Pancreas (tissue), 10 donors: Measurements from ENCODE around the gene ATP1A4. TPM values are rescaled to one million over a fixed set of nuclear protein-coding genes. Genes with fewer than 3 reads are reported as not detected.
A peak's percentile ranks its signal among the peaks of the same experiment; 100 is the strongest.
"Not testable (repeated sequence)": the region's sequence is repeated elsewhere in the genome, so short reads cannot be mapped to it uniquely, and the experiment has no call there.

ENCODE experiments used
- ATAC-seq, 4 donors: fragments of 200-7000 bp; cut with Tn5 transposase; one replicate each; pipeline versions ENCODE4 v1.8.0 to v1.9.1; 2020; ENCODE audit warnings: mild to moderate bottlenecking in 4 of 4, moderate library complexity in 4 of 4
- DNase-seq, 6 donors: peaks; one replicate each; pipeline ENCODE4 v3.0.0-alpha.2; 2020
- FAIRE-seq: peaks from 2 replicates; lab custom pipeline; 2012; peaks lifted over from hg19 to GRCh38; lab: Jason Lieb, UNC
- H3K27ac ChIP-seq, 4 donors: fragments of 200-600 bp; sonication (generic); 1 replicate in 3 of 4; 2 replicates in 1 of 4; pipeline versions ENCODE4 v1.5.0 to v1.8.0; 2020
- H3K27me3 ChIP-seq, 4 donors: fragments of 200-600 bp; one replicate each; pipeline ENCODE4 v1.8.0; 2021
- H3K36me3 ChIP-seq, 3 donors: fragments of 200-600 bp; sonication (generic) in 1 of 3; one replicate each; pipeline versions ENCODE4 v1.5.0 to v1.8.0; 2020 to 2021
- H3K4me1 ChIP-seq, 3 donors: fragments of 200-600 bp; one replicate each; pipeline ENCODE4 v1.8.0; 2021
- H3K4me3 ChIP-seq, 4 donors: fragments of 200-600 bp; sonication (generic) in 2 of 4; one replicate each; pipeline versions ENCODE4 v1.5.0 to v1.8.0; 2020 to 2021
- H3K9me3 ChIP-seq, 4 donors: fragments of 200-600 bp; one replicate each; pipeline ENCODE4 v1.8.0; 2021
- CTCF ChIP-seq, 4 donors: fragments of 200-600 bp; sonication (generic) in 3 of 4; IDR thresholded peaks; one replicate each; pipeline versions ENCODE4 v1.5.0 to v1.8.0; 2021; ENCODE audit warnings: antibody characterized with exemption in 4 of 4
- whole genome bisulfite sequencing, 2 donors: extraction: QIAGEN DNeasy Blood & Tissue Kit; methylation state at CpG; one replicate each; pipeline ENCODE4 v1.1.7; 2013; 5-methylcytosine and 5-hydroxymethylcytosine counted together
- intact Hi-C, 3 donors: fragments of 100-400 bp; cut with DNase I; formaldehyde crosslinking; loops; one replicate each; pipeline versions ENCODE4 v1.11.1 to v1.14.2; 2022
- polyA plus RNA-seq, 2 donors: library from polyadenylated mRNA; stranded (reverse); fragments of 200-250 nt; gene quantifications; one replicate each; pipeline ENCODE4 v1.2.3, GENCODE V29; 2013
- total RNA-seq, 6 donors: library from RNA; stranded (reverse); fragmentation: NEBNext Ultra II Directional in 4 of 6; extraction: Animal tissue kit (Norgen Biotek cat#: 25700) in 4 of 6; gene quantifications; one replicate each; pipeline versions ENCODE4 v1.2.1 to v1.2.4, GENCODE V29; 2021 to 2023
- donor health status: healthy with polysubstance abuse.
- donor health status: DM: no; HTN: no; CAD: no; lungs with moderate emphysema.
- donor health status: DM: no; HTN: no; CAD: no.
- donor health status: control.
- donor health status: control.
- donor health status: Bipolar disorder and iron deficiency.
- donor health status: DM: yes; HTN: yes; CAD: no.
- donor health status: DM: no; HTN: no; CAD: no.
- donor health status: DM: no; HTN: no; CAD: no.
- donor health status: DM: yes; HTN: yes; CAD: no.

ATP1A4 gene
- total and polyA plus RNA-seq, 8 donors = not detected

- no peak for TF ChIP-seq CTCF (IDR thresholded peaks at IDR 0.05)
- DNase-seq = no peak
- WGBS, 2 donors = 69 to 74% methylated on average over 1 of the region's 1 CpG
- H3K4me3 ChIP-seq = no peak overlapping the region
- H3K27me3 ChIP-seq = no peaks in the 10 kb centered on the region
- no peak for FAIRE-seq
- H3K36me3 ChIP-seq = no peaks in the 10 kb centered on the region
- no peaks in the 10 kb centered on the region for H3K4me1 ChIP-seq
- ATAC-seq = no peak
- intact Hi-C loops = no loop called here
- H3K27ac ChIP-seq = no peak overlapping the region
- H3K9me3 ChIP-seq = no peaks in the 10 kb centered on the region
These were observed 30.0 kb upstream of the ATP1A4 start for GRCh38 chr1:160121388-160121787.

GRCh38 chr1:160122978-160123495 lies 28.4 kb upstream of the ATP1A4 start:
- Histone ChIP-seq H3K27me3 (no peaks in the 10 kb centered on the region), H3K4me1 (no peaks in the 10 kb centered on the region), H3K4me3 (no peak overlapping the region), H3K27ac (no peak overlapping the region), H3K36me3 (no peaks in the 10 kb centered on the region), H3K9me3 (no peaks in the 10 kb centered on the region)
- no peak for TF ChIP-seq CTCF (IDR thresholded peaks at IDR 0.05)
- 82 to 85% methylated on average over 16 of the region's 16 CpGs for WGBS, 2 donors
- FAIRE-seq = no peak
- no peak for ATAC-seq
- intact Hi-C loops = no loop called here
- DNase-seq = no peak

- ATAC-seq = no peak
- intact Hi-C loops = no loop called here
These were observed 27.7 kb upstream of the ATP1A4 start for GRCh38 chr1:160123726-160124125.

GRCh38 chr1:160124705-160125478 lies 26.5 kb upstream of the ATP1A4 start:
- FAIRE-seq (no peak), ATAC-seq (peak; percentile 60 to 88 (median 73)), DNase-seq (peak in 1 of 6 donors; percentile 6)
- no peak for TF ChIP-seq CTCF (IDR thresholded peaks at IDR 0.05)
- Histone ChIP-seq H3K9me3 (no peaks in the 10 kb centered on the region), H3K36me3 (no peaks in the 10 kb centered on the region), H3K27me3 (no peaks in the 10 kb centered on the region), H3K4me1 (no peaks in the 10 kb centered on the region), H3K27ac (no peak overlapping the region), H3K4me3 (no peak overlapping the region)
- 58 to 64% methylated on average over 8 of the region's 8 CpGs for WGBS, 2 donors
- intact Hi-C loops = no loop called here

More at GRCh38 chr1:160123726-160124125, 27.7 kb upstream of the ATP1A4 start:
- H3K27ac ChIP-seq = no peak overlapping the region
- FAIRE-seq (no peak), DNase-seq (no peak)
- TF ChIP-seq CTCF (IDR thresholded peaks at IDR 0.05) = no peak
- no peaks in the 10 kb centered on the region for H3K4me1 ChIP-seq
- no peak overlapping the region for H3K4me3 ChIP-seq
- H3K27me3 ChIP-seq = no peaks in the 10 kb centered on the region
- no peaks in the 10 kb centered on the region for H3K9me3 ChIP-seq
- no peaks in the 10 kb centered on the region for H3K36me3 ChIP-seq

GRCh38 chr1:160125746-160126145 lies 25.7 kb upstream of the ATP1A4 start:
- Histone ChIP-seq H3K36me3 (no peaks in the 10 kb centered on the region), H3K27ac (no peak overlapping the region), H3K4me1 (no peaks in the 10 kb centered on the region), H3K9me3 (no peaks in the 10 kb centered on the region), H3K4me3 (no peak overlapping the region), H3K27me3 (no peaks in the 10 kb centered on the region)
- FAIRE-seq (no peak), DNase-seq (no peak), ATAC-seq (no peak)
- TF ChIP-seq CTCF (IDR thresholded peaks at IDR 0.05) = no peak
- WGBS, 2 donors = 75 to 81% methylated on average over 1 of the region's 1 CpG
- intact Hi-C loops = no loop called here

- H3K36me3 ChIP-seq, H3K4me3 ChIP-seq, DNase-seq, H3K4me1 ChIP-seq, intact Hi-C loops, H3K27ac ChIP-seq, ATAC-seq, H3K9me3 ChIP-seq, FAIRE-seq, H3K27me3 ChIP-seq: not testable (repeated sequence)
- 71 to 76% methylated on average over 4 of the region's 4 CpGs for whole genome bisulfite sequencing, 2 donors
These were observed 25.1 kb upstream of the ATP1A4 start for GRCh38 chr1:160126342-160126741.
